Brain microvascular endothelial cell (primary cell): ENCODE measurements around the gene P3H2.
"Not testable (repeated sequence)": the region's sequence is repeated elsewhere in the genome, so short reads cannot be mapped to it uniquely, and the experiment has no call there.

ENCODE experiments used
- DNase-seq: peaks from one replicate; pipeline ENCODE4 v3.0.0-alpha.2; 2020
- H3K27ac ChIP-seq: fragments of 250-450 bp; sonication (Bioruptor Pico); 2 replicates; pipeline ENCODE4 v1.5.1; 2020; ENCODE audit warnings: mild to moderate bottlenecking, moderate library complexity
- H3K27me3 ChIP-seq: fragments of 250-450 bp; sonication (Bioruptor Pico); replicated peaks from 2 replicates; pipeline ENCODE4 v1.5.1; 2020; ENCODE audit warnings: mild to moderate bottlenecking
- H3K36me3 ChIP-seq: fragments of 250-450 bp; sonication (Bioruptor Pico); replicated peaks from 2 replicates; pipeline ENCODE4 v1.5.1; 2020; ENCODE audit warnings: mild to moderate bottlenecking
- H3K4me3 ChIP-seq: 2 replicates; pipeline ENCODE4 v1.5.1; 2011; ENCODE audit warnings: low read depth, mild to moderate bottlenecking, control low read depth, low read length, moderate library complexity
- CTCF ChIP-seq: IDR thresholded peaks from 2 replicates; pipeline ENCODE4 v1.5.1; 2011; ENCODE audit warnings: low read depth, mild to moderate bottlenecking, moderate library complexity, low read length, control low read depth, inconsistent platforms; ENCODE audit errors: missing control alignments
- in situ Hi-C: cut with HindIII; loops from 2 replicates; pipeline ENCODE4 v1.10.0; 2017; ENCODE audit warnings: low sequenced_read_pairs, low pct_ligation_motif_present

P3H2 gene

GRCh38 chr3:189966843-189967242, 153.9 kb downstream of the P3H2 start:
- no peak for TF ChIP-seq CTCF
- no peaks in the 10 kb centered on the region for H3K27me3 ChIP-seq
- H3K4me3 ChIP-seq, result no peak overlapping the region
- no peaks in the 10 kb centered on the region for H3K36me3 ChIP-seq
- in situ Hi-C loops, result loop anchor here (25.0 kb wide), 1 partner anchor 720 kb away; no protein-coding TSS in a partner anchor
- no peak overlapping the region for H3K27ac ChIP-seq
- DNase-seq, result no peak

GRCh38 chr3:189964623-189965332, 155.9 kb downstream of the P3H2 start:
- in situ Hi-C loops, result loop anchor here (25.0 kb wide), 1 partner anchor 723 kb away; no protein-coding TSS in a partner anchor
- TF ChIP-seq CTCF, result no peak

GRCh38 chr3:189962466-189962865, 158.2 kb downstream of the P3H2 start:
- H3K36me3 ChIP-seq, result no peaks in the 10 kb centered on the region
- no peak overlapping the region for H3K27ac ChIP-seq
- DNase-seq, result no peak
- no peaks in the 10 kb centered on the region for H3K27me3 ChIP-seq
- no peak for TF ChIP-seq CTCF
- no peak overlapping the region for H3K4me3 ChIP-seq
- in situ Hi-C loops, result loop anchor here (25.0 kb wide), 1 partner anchor 725 kb away; no protein-coding TSS in a partner anchor

More at GRCh38 chr3:189964623-189965332, 155.9 kb downstream of the P3H2 start:
- no peak for DNase-seq
- Histone ChIP-seq H3K27ac (no peak overlapping the region), H3K36me3 (no peaks in the 10 kb centered on the region), H3K27me3 (no peaks in the 10 kb centered on the region), H3K4me3 (no peak overlapping the region)

GRCh38 chr3:189961522-189962161, 159.1 kb downstream of the P3H2 start:
- TF ChIP-seq CTCF, result peak; percentile 91
- H3K36me3 ChIP-seq, result no peaks in the 10 kb centered on the region
- no peak overlapping the region for H3K27ac ChIP-seq
- in situ Hi-C loops, result loop anchor here (25.0 kb wide), 1 partner anchor 726 kb away; no protein-coding TSS in a partner anchor
- no peak overlapping the region for H3K4me3 ChIP-seq
- DNase-seq, result peak; percentile 86
- no peaks in the 10 kb centered on the region for H3K27me3 ChIP-seq

- not testable (repeated sequence) for H3K27ac ChIP-seq, H3K36me3 ChIP-seq, H3K27me3 ChIP-seq, DNase-seq, H3K4me3 ChIP-seq
- in situ Hi-C loops, result loop anchor here (25.0 kb wide), 1 partner anchor 726 kb away; no protein-coding TSS in a partner anchor
These were observed 159.6 kb downstream of the P3H2 start for GRCh38 chr3:189961086-189961485.
